ENCODE data around the gene PBX2. TPM values are rescaled to one million over a fixed set of nuclear protein-coding genes. Genes with fewer than 3 reads are reported as not detected.
"Not testable (repeated sequence)": the region's sequence is repeated elsewhere in the genome, so short reads cannot be mapped to it uniquely, and the experiment has no call there.

The PBX2 gene
- total RNA-seq, 2 donors from 2014 or later: 98.3 to 104 TPM

- peaks cover 64% of the 10 kb centered on the region for H3K4me1 Mint-ChIP-seq (ENCODE audit: low read depth)
- ATAC-seq (replicated peaks in 1 of 2) (no peak), DNase-seq (no peak)
Measured at GRCh38 chr6:32188381-32189068, 1.5 kb downstream of the PBX2 start.

GRCh38 chr6:32187725-32188380, 2.1 kb downstream of the PBX2 start:
- Mint-ChIP-seq H3K4me3 (peak overlapping the region; percentile 89 to 92), H3K4me1 (ENCODE audit: low read depth) (peaks cover 58% of the 10 kb centered on the region), H3K36me3 (ENCODE audit: insufficient read depth in 2 of 2) (peaks cover 22 to 25% of the 10 kb centered on the region in 2 donors), H3K27ac (peak overlapping the region; percentile 87)
- DNase-seq; H3K27me3 Mint-ChIP-seq (ENCODE audit: low read depth); ATAC-seq (replicated peaks in 1 of 2); H3K9me3 Mint-ChIP-seq: not testable (repeated sequence)

More at GRCh38 chr6:32188381-32189068, 1.5 kb downstream of the PBX2 start:
- Mint-ChIP-seq H3K9me3 (no peaks in the 10 kb centered on the region), H3K27ac (peak overlapping the region; percentile 87), H3K27me3 (ENCODE audit: low read depth) (no peaks in the 10 kb centered on the region), H3K4me3 (peak overlapping the region; percentile 89 to 92), H3K36me3 (ENCODE audit: insufficient read depth in 2 of 2) (peaks cover 22 to 25% of the 10 kb centered on the region in 2 donors)

GRCh38 chr6:32187009-32187709, 2.8 kb downstream of the PBX2 start:
- Mint-ChIP-seq H3K27ac (peak overlapping the region; percentile 99), H3K4me3 (peak overlapping the region; percentile 89 to 92), H3K4me1 (ENCODE audit: low read depth) (peaks cover 54% of the 10 kb centered on the region), H3K36me3 (ENCODE audit: insufficient read depth in 2 of 2) (peaks cover 22 to 25% of the 10 kb centered on the region in 2 donors), H3K9me3 (no peaks in the 10 kb centered on the region), H3K27me3 (ENCODE audit: low read depth) (no peaks in the 10 kb centered on the region)
- ATAC-seq (replicated peaks in 1 of 2) (no peak), DNase-seq (no peak)

- peak overlapping the region; percentile 71 to 85 for H3K4me3 Mint-ChIP-seq
- not testable (repeated sequence) for H3K9me3 Mint-ChIP-seq; H3K27me3 Mint-ChIP-seq (ENCODE audit: low read depth); DNase-seq
- peaks cover 20 to 24% of the 10 kb centered on the region in 2 donors for H3K36me3 Mint-ChIP-seq (ENCODE audit: insufficient read depth in 2 of 2)
- ATAC-seq (replicated peaks in 1 of 2): peak in 1 of 2 donors; percentile 5
- H3K27ac Mint-ChIP-seq: peak overlapping the region; percentile 99
- peaks cover 50% of the 10 kb centered on the region for H3K4me1 Mint-ChIP-seq (ENCODE audit: low read depth)
Measured at GRCh38 chr6:32186151-32186840, 3.7 kb downstream of the PBX2 start.

- H3K36me3 Mint-ChIP-seq (ENCODE audit: insufficient read depth in 2 of 2): peaks cover 17 to 26% of the 10 kb centered on the region in 2 donors
- peak; percentile 70 to 78 for ATAC-seq (replicated peaks in 1 of 2)
- peak overlapping the region; percentile 59 to 85 for H3K4me3 Mint-ChIP-seq
Measured at GRCh38 chr6:32185681-32186131, 4.3 kb downstream of the PBX2 start.

GRCh38 chr6:32184084-32184640, 5.8 kb downstream of the PBX2 start, which contains the start of gene AGER:
Gene AGER (minus strand): TSS chr6:32184253. CDS start chr6:32184222, 31 bp downstream.
- H3K36me3 Mint-ChIP-seq (ENCODE audit: insufficient read depth in 2 of 2): peaks cover 17 to 24% of the 10 kb centered on the region in 2 donors
- H3K27ac Mint-ChIP-seq: peak within 1 kb of the TSS; percentile 99
- DNase-seq (no peak), ATAC-seq (replicated peaks in 1 of 2) (no peak)
- no peaks in the 10 kb centered on the region for H3K9me3 Mint-ChIP-seq
- peaks cover 65% of the 10 kb centered on the region for H3K4me1 Mint-ChIP-seq (ENCODE audit: low read depth)
- H3K27me3 Mint-ChIP-seq (ENCODE audit: low read depth): no peaks in the 10 kb centered on the region
- H3K4me3 Mint-ChIP-seq: no peak within 1 kb of the TSS

More at GRCh38 chr6:32185681-32186131, 4.3 kb downstream of the PBX2 start:
- not testable (repeated sequence) for H3K9me3 Mint-ChIP-seq; H3K27me3 Mint-ChIP-seq (ENCODE audit: low read depth)
- H3K4me1 Mint-ChIP-seq (ENCODE audit: low read depth): peaks cover 53% of the 10 kb centered on the region
- DNase-seq: peak; percentile 49 to 59
- peak overlapping the region; percentile 99 for H3K27ac Mint-ChIP-seq

- peak overlapping the region; percentile 45 for H3K27ac Mint-ChIP-seq
- no peaks in the 10 kb centered on the region for H3K9me3 Mint-ChIP-seq
- DNase-seq: no peak
- H3K27me3 Mint-ChIP-seq (ENCODE audit: low read depth): no peaks in the 10 kb centered on the region
- ATAC-seq (replicated peaks in 1 of 2): no peak
- H3K36me3 Mint-ChIP-seq (ENCODE audit: insufficient read depth in 2 of 2): peaks cover 19 to 26% of the 10 kb centered on the region in 2 donors
- peaks cover 65% of the 10 kb centered on the region for H3K4me1 Mint-ChIP-seq (ENCODE audit: low read depth)
- no peak overlapping the region for H3K4me3 Mint-ChIP-seq
Measured at GRCh38 chr6:32183483-32184083, 6.4 kb downstream of the PBX2 start.

- Mint-ChIP-seq H3K4me1 (ENCODE audit: low read depth) (peaks cover 65% of the 10 kb centered on the region), H3K27me3 (ENCODE audit: low read depth) (no peaks in the 10 kb centered on the region), H3K27ac (peak overlapping the region; percentile 45), H3K9me3 (no peaks in the 10 kb centered on the region), H3K36me3 (ENCODE audit: insufficient read depth in 2 of 2) (peaks cover 21 to 26% of the 10 kb centered on the region in 2 donors), H3K4me3 (no peak overlapping the region)
- DNase-seq: no peak
- no peak for ATAC-seq (replicated peaks in 1 of 2)
Measured at GRCh38 chr6:32183030-32183429, 7.0 kb downstream of the PBX2 start.

GRCh38 chr6:32182555-32182981, 7.4 kb downstream of the PBX2 start:
- peak overlapping the region; percentile 14 for H3K27ac Mint-ChIP-seq
- H3K4me3 Mint-ChIP-seq: no peak overlapping the region
- DNase-seq: no peak
- ATAC-seq (replicated peaks in 1 of 2): no peak
- peaks cover 19 to 26% of the 10 kb centered on the region in 2 donors for H3K36me3 Mint-ChIP-seq (ENCODE audit: insufficient read depth in 2 of 2)
- no peaks in the 10 kb centered on the region for H3K27me3 Mint-ChIP-seq (ENCODE audit: low read depth)
- peaks cover 63% of the 10 kb centered on the region for H3K4me1 Mint-ChIP-seq (ENCODE audit: low read depth)
- H3K9me3 Mint-ChIP-seq: no peaks in the 10 kb centered on the region

- peaks cover 15 to 23% of the 10 kb centered on the region in 2 donors for H3K36me3 Mint-ChIP-seq (ENCODE audit: insufficient read depth in 2 of 2)
- DNase-seq (no peak), ATAC-seq (replicated peaks in 1 of 2) (no peak)
- no peak overlapping the region for H3K4me3 Mint-ChIP-seq
- peaks cover 63% of the 10 kb centered on the region for H3K4me1 Mint-ChIP-seq (ENCODE audit: low read depth)
- no peak overlapping the region for H3K27ac Mint-ChIP-seq
- H3K9me3 Mint-ChIP-seq: no peaks in the 10 kb centered on the region
- H3K27me3 Mint-ChIP-seq (ENCODE audit: low read depth): no peaks in the 10 kb centered on the region
Measured at GRCh38 chr6:32181915-32182529, 8.0 kb downstream of the PBX2 start.

GRCh38 chr6:32181148-32181702, 8.8 kb downstream of the PBX2 start:
- peaks cover 11 to 18% of the 10 kb centered on the region in 2 donors for H3K36me3 Mint-ChIP-seq (ENCODE audit: insufficient read depth in 2 of 2)
- no peak for ATAC-seq (replicated peaks in 1 of 2)
- no peaks in the 10 kb centered on the region for H3K27me3 Mint-ChIP-seq (ENCODE audit: low read depth)
- no peaks in the 10 kb centered on the region for H3K9me3 Mint-ChIP-seq
- peaks cover 63% of the 10 kb centered on the region for H3K4me1 Mint-ChIP-seq (ENCODE audit: low read depth)
- no peak for DNase-seq
- no peak overlapping the region for H3K4me3 Mint-ChIP-seq
- peak overlapping the region; percentile 38 for H3K27ac Mint-ChIP-seq
